A673 (cell line): ENCODE results near the gene HOXD9. TPM values are rescaled to one million over a fixed set of nuclear protein-coding genes. Genes with fewer than 3 reads are reported as not detected.

Experiments
- BruUV-seq: library from RNA; stranded (reverse); fragments of 400-500 nt; replicated peaks from 2 replicates; lab custom pipeline; 2021; lab: Mats Ljungman, UMichigan
- CTCF ChIA-PET: fragments of 300-600 bp; sonication (Branson Sonifier 250); formaldehyde crosslinking; loops from one replicate; lab custom pipeline; 2022; ENCODE audit warnings: antibody characterized with exemption; lab: Charles Lee
- POLR2A ChIA-PET: fragments of 300-600 bp; sonication (Branson Sonifier 250); formaldehyde crosslinking; loops from one replicate; lab custom pipeline; 2022; ENCODE audit warnings: antibody characterized with exemption; ENCODE audit not compliant: low non-redundant PET; lab: Charles Lee
- DNase-seq: peaks from one replicate; pipeline ENCODE4 v3.0.0-alpha.2; 2015; ENCODE audit warnings: low spot score
- H3K27ac ChIP-seq: fragments of 200-600 bp; sonication (generic); 2 replicates; pipeline ENCODE4 v1.5.1; 2016; ENCODE audit warnings: mixed run types, low read depth, mild to moderate bottlenecking, mixed read lengths, antibody characterized with exemption, low read length; ENCODE audit not compliant: poor library complexity, severe bottlenecking
- H3K27me3 ChIP-seq: fragments of 200-600 bp; sonication (generic); replicated peaks from 2 replicates; pipeline ENCODE4 v1.6.1; 2017; ENCODE audit warnings: mixed run types, low read depth, mild to moderate bottlenecking, mixed read lengths, antibody characterized with exemption, low read length; ENCODE audit not compliant: insufficient read depth, poor library complexity
- H3K36me3 ChIP-seq: fragments of 200-600 bp; sonication (generic); 2 replicates; pipeline ENCODE4 v1.6.1; 2016; ENCODE audit warnings: mixed run types, mild to moderate bottlenecking, mixed read lengths, antibody characterized with exemption, low read length; ENCODE audit not compliant: insufficient read depth, poor library complexity, severe bottlenecking
- H3K4me1 ChIP-seq: fragments of 200-600 bp; sonication (generic); 2 replicates; pipeline ENCODE4 v1.6.1; 2017; ENCODE audit warnings: mixed run types, mild to moderate bottlenecking, mixed read lengths, antibody characterized with exemption, low read length; ENCODE audit not compliant: insufficient read depth, poor library complexity, severe bottlenecking
- H3K4me3 ChIP-seq: fragments of 200-600 bp; sonication (generic); 2 replicates; pipeline ENCODE4 v1.5.1; 2016; ENCODE audit warnings: low read depth, mixed run types, mild to moderate bottlenecking, mixed read lengths, low read length; ENCODE audit not compliant: poor library complexity, severe bottlenecking
- H3K9me3 ChIP-seq: fragments of 200-600 bp; sonication (generic); 2 replicates; pipeline ENCODE4 v1.6.1; 2016; ENCODE audit warnings: mixed run types, low read depth, mild to moderate bottlenecking, mixed read lengths, antibody characterized with exemption, low read length; ENCODE audit not compliant: poor library complexity, severe bottlenecking
- CTCF ChIP-seq: fragments of 300-800, 200-600 bp; sonication (generic); conservative IDR thresholded peaks from 2 replicates; pipeline ENCODE4 v1.5.1; 2017; ENCODE audit warnings: low read depth, mild to moderate bottlenecking, antibody characterized with exemption, low read length, moderate library complexity, mixed read lengths
- EZH2 ChIP-seq: fragments of 200-600 bp; sonication (generic); IDR thresholded peaks from 2 replicates; pipeline ENCODE4 v1.6.1; 2017; ENCODE audit warnings: borderline replicate concordance, low read depth, mild to moderate bottlenecking, mixed read lengths, antibody characterized with exemption, low read length; ENCODE audit not compliant: poor library complexity, severe bottlenecking
- intact Hi-C: fragments of 100-400 bp; cut with micrococcal nuclease; formaldehyde crosslinking; loops from one replicate; pipeline ENCODE4 v1.10.0; 2022; ENCODE audit not compliant: unreplicated experiment
- total RNA-seq: library from RNA; stranded (reverse); gene quantifications from 2 replicates; pipeline ENCODE4 v1.2.3, GENCODE V29; 2021

Gene HOXD9
- total RNA-seq, 1 experiment from 2014 or later, result 63.0 TPM

GRCh38 chr2:176117162-176117822, 5.2 kb upstream of the HOXD9 start:
- Histone ChIP-seq H3K27me3 (no peaks in the 10 kb centered on the region), H3K4me3 (peak overlapping the region; percentile 73), H3K36me3 (peaks cover 83% of the 10 kb centered on the region), H3K27ac (peak overlapping the region; percentile 88), H3K9me3 (no peaks in the 10 kb centered on the region), H3K4me1 (peaks cover 47% of the 10 kb centered on the region)
- ChIA-PET POLR2A (no interaction called here), CTCF (interaction anchor here (0.5 kb wide), 1 partner anchor 9 kb away, joined by 7 read pairs; no protein-coding TSS in a partner anchor)
- no TSS peak for BruUV-seq
- intact Hi-C loops, result no loop called here
- TF ChIP-seq CTCF (no peak), EZH2 (no peak)
- DNase-seq, result peak; percentile 20

DNA sequence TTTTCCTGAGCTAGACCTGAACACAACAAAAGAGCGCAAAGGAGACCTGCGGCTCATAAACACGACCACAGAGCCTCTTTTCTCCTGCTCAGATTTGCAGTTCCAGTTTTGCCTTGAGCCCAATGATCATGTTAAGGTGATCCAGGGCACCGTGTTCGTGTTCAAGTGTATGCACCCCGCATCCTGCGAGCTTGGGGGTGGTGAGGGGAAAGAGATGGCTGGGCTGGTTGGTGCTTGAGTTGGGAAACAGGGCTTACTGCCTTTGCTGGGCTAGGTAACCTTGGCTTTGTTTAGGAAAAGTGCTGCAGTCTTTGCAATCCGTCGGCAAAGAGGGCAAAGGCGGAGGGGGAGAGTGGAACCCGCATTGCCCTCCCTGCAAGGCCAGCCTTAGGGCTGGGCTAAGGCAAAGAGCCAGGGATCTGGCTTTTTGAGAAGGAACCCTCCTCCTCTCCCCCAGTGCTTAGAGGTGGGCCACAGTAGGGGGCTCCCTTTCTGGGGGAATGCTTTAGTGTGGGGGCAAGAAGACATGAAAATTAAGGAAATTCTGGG, 4.6 kb upstream of the HOXD9 start:
- no peaks in the 10 kb centered on the region for H3K9me3 ChIP-seq
- H3K27me3 ChIP-seq, result no peaks in the 10 kb centered on the region
- intact Hi-C loops, result no loop called here
- H3K4me3 ChIP-seq, result peak overlapping the region; percentile 73
- TF ChIP-seq EZH2, result no peak
- TF ChIP-seq CTCF, result no peak
- BruUV-seq, result no TSS peak
- DNase-seq, result peak; percentile 39
- H3K4me1 ChIP-seq, result peaks cover 47% of the 10 kb centered on the region
- H3K27ac ChIP-seq, result peak overlapping the region; percentile 88
- CTCF ChIA-PET, result interaction anchor here (0.5 kb wide), 1 partner anchor 10 kb away, joined by 7 read pairs; no protein-coding TSS in a partner anchor
- peaks cover 77% of the 10 kb centered on the region for H3K36me3 ChIP-seq
- POLR2A ChIA-PET, result no interaction called here

- peaks cover 75% of the 10 kb centered on the region for H3K36me3 ChIP-seq
- no peaks in the 10 kb centered on the region for H3K27me3 ChIP-seq
- peaks cover 44% of the 10 kb centered on the region for H3K4me1 ChIP-seq
- H3K4me3 ChIP-seq, result peak overlapping the region; percentile 73
- ChIA-PET POLR2A (no interaction called here), CTCF (no interaction called here)
- TF ChIP-seq CTCF, result peak; percentile 89
- no peak for TF ChIP-seq EZH2
- DNase-seq, result peak; percentile 90
- intact Hi-C loops, result no loop called here
- peak overlapping the region; percentile 88 for H3K27ac ChIP-seq
- BruUV-seq, result no TSS peak
- H3K9me3 ChIP-seq, result no peaks in the 10 kb centered on the region
Observed at GRCh38 chr2:176118601-176119339, 3.7 kb upstream of the HOXD9 start.
